Measurements from ENCODE around the gene SP140.

DNA sequence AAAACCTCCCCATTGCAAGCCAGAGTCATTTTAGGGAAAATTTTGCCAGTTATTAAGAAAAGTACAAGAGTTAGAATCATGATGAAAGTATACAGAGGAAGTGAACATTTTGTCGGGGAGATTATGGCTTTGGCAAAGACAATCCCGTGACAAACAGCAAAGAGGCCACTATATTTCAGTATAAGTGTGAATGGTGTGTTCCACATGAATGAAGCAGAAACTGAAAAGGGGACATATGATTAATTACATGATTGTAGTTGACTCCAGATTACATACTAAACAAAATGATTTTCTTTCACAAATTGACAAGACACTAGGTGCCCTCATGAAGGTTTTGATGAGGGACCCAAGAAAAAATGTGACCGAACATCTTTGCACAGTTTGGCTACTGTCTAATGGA, 42.0 kb downstream of the SP140 start:
- TF ChIP-seq, protein P1, sequence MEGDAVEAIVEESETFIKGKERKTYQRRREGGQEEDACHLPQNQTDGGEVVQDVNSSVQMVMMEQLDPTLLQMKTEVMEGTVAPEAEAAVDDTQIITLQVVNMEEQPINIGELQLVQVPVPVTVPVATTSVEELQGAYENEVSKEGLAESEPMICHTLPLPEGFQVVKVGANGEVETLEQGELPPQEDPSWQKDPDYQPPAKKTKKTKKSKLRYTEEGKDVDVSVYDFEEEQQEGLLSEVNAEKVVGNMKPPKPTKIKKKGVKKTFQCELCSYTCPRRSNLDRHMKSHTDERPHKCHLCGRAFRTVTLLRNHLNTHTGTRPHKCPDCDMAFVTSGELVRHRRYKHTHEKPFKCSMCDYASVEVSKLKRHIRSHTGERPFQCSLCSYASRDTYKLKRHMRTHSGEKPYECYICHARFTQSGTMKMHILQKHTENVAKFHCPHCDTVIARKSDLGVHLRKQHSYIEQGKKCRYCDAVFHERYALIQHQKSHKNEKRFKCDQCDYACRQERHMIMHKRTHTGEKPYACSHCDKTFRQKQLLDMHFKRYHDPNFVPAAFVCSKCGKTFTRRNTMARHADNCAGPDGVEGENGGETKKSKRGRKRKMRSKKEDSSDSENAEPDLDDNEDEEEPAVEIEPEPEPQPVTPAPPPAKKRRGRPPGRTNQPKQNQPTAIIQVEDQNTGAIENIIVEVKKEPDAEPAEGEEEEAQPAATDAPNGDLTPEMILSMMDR (IDR thresholded peaks at IDR 0.05): no peak
- no peak for TF ChIP-seq POLR2A (IDR thresholded peaks at IDR 0.05)
- TF ChIP-seq POLR2AphosphoS5 (IDR thresholded peaks at IDR 0.05; ENCODE audit: insufficient read depth in 1 of 2, low read depth in 1 of 2): no peak

Data from vagina (tissue), 2 donors.